Left ventricle myocardium inferior (tissue), 1 donor: ENCODE data around the gene DHDDS. TPM values are rescaled to one million over a fixed set of nuclear protein-coding genes. Genes with fewer than 3 reads are reported as not detected.

Experiments
- DNase-seq: peaks from one replicate; pipeline ENCODE4 v3.0.0-alpha.2; 2020
- H3K27ac ChIP-seq: fragments of 200-600 bp; replicated peaks from 2 replicates; pipeline ENCODE4 v1.8.0; 2021
- H3K27me3 ChIP-seq: fragments of 200-600 bp; 2 replicates; pipeline ENCODE4 v1.8.0; 2021; ENCODE audit warnings: low read depth
- H3K36me3 ChIP-seq: fragments of 200-600 bp; 2 replicates; pipeline ENCODE4 v1.8.0; 2021
- H3K4me1 ChIP-seq: fragments of 200-600 bp; 2 replicates; pipeline ENCODE4 v1.8.0; 2021
- H3K4me3 ChIP-seq: fragments of 200-600 bp; 2 replicates; pipeline ENCODE4 v1.8.0; 2021; ENCODE audit warnings: mild to moderate bottlenecking, moderate library complexity
- H3K9me3 ChIP-seq: fragments of 200-600 bp; replicated peaks from 2 replicates; pipeline ENCODE4 v1.8.0; 2021
- CTCF ChIP-seq: fragments of 200-600 bp; IDR thresholded peaks from 2 replicates; pipeline ENCODE4 v1.8.0; 2021; ENCODE audit warnings: antibody characterized with exemption, mild to moderate bottlenecking, borderline replicate concordance
- intact Hi-C: fragments of 100-400 bp; cut with micrococcal nuclease; formaldehyde crosslinking; loops from one replicate; pipeline ENCODE4 v1.11.0; 2022
- total RNA-seq: library from RNA; stranded (reverse); fragmentation: NEBNext Ultra II Directional; extraction: Animal tissue kit (Norgen Biotek cat#: 25700); gene quantifications from one replicate; pipeline ENCODE4 v1.2.1, GENCODE V29; 2021
- donor health status: DM: no; HTN: yes; CAD: no; lungs with severe emphysema.

DHDDS gene
- total RNA-seq, 1 donor from 2014 or later = 27.9 TPM

- H3K36me3 ChIP-seq = peaks cover 11% of the 10 kb centered on the region
- intact Hi-C loops = no loop called here
Observed at GRCh38 chr1:26483980-26484379, 51.9 kb downstream of the DHDDS start.

GRCh38 chr1:26490155-26490554 lies 58.0 kb downstream of the DHDDS start:
- intact Hi-C loops = no loop called here
- Histone ChIP-seq H3K4me3 (no peak overlapping the region), H3K9me3 (no peaks in the 10 kb centered on the region), H3K36me3 (no peaks in the 10 kb centered on the region), H3K27ac (no peak overlapping the region), H3K27me3 (no peaks in the 10 kb centered on the region), H3K4me1 (no peaks in the 10 kb centered on the region)
- TF ChIP-seq CTCF = no peak
- DNase-seq = no peak

More at GRCh38 chr1:26483980-26484379, 51.9 kb downstream of the DHDDS start:
- no peak for DNase-seq
- no peak for TF ChIP-seq CTCF
- Histone ChIP-seq H3K4me1 (no peaks in the 10 kb centered on the region), H3K9me3 (no peaks in the 10 kb centered on the region), H3K27me3 (no peaks in the 10 kb centered on the region), H3K4me3 (no peak overlapping the region), H3K27ac (no peak overlapping the region)

- no peaks in the 10 kb centered on the region for H3K36me3 ChIP-seq
- intact Hi-C loops = no loop called here
- no peak for TF ChIP-seq CTCF
- DNase-seq = no peak
- no peaks in the 10 kb centered on the region for H3K9me3 ChIP-seq
- H3K4me1 ChIP-seq = no peaks in the 10 kb centered on the region
- H3K27ac ChIP-seq = no peak overlapping the region
- no peaks in the 10 kb centered on the region for H3K27me3 ChIP-seq
- no peak overlapping the region for H3K4me3 ChIP-seq
Observed at GRCh38 chr1:26493267-26493666, 61.1 kb downstream of the DHDDS start.

- Histone ChIP-seq H3K36me3 (no peaks in the 10 kb centered on the region), H3K27ac (no peak overlapping the region), H3K4me1 (no peaks in the 10 kb centered on the region), H3K4me3 (no peak overlapping the region), H3K27me3 (no peaks in the 10 kb centered on the region), H3K9me3 (no peaks in the 10 kb centered on the region)
- no peak for DNase-seq
- no peak for TF ChIP-seq CTCF
- intact Hi-C loops = no loop called here
Observed at GRCh38 chr1:26493938-26494337, 61.8 kb downstream of the DHDDS start.

GRCh38 chr1:26496861-26497260 lies 64.7 kb downstream of the DHDDS start:
- no peak for TF ChIP-seq CTCF
- Histone ChIP-seq H3K36me3 (no peaks in the 10 kb centered on the region), H3K4me1 (peaks cover 22% of the 10 kb centered on the region), H3K27ac (no peak overlapping the region), H3K27me3 (no peaks in the 10 kb centered on the region), H3K4me3 (no peak overlapping the region), H3K9me3 (no peaks in the 10 kb centered on the region)
- no peak for DNase-seq
- intact Hi-C loops = no loop called here

- H3K4me3 ChIP-seq = no peak overlapping the region
- H3K9me3 ChIP-seq = no peaks in the 10 kb centered on the region
- TF ChIP-seq CTCF = no peak
- no peak overlapping the region for H3K27ac ChIP-seq
- intact Hi-C loops = no loop called here
- H3K4me1 ChIP-seq = peaks cover 23% of the 10 kb centered on the region
- no peak for DNase-seq
- H3K27me3 ChIP-seq = no peaks in the 10 kb centered on the region
- H3K36me3 ChIP-seq = no peaks in the 10 kb centered on the region
Observed at GRCh38 chr1:26498894-26499293, 66.8 kb downstream of the DHDDS start.
